Cortex of kidney (tissue), 1 donor: ENCODE measurements around the gene GEMIN5.
"Not testable (repeated sequence)": the region's sequence is repeated elsewhere in the genome, so short reads cannot be mapped to it uniquely, and the experiment has no call there.

Experiments used
- DNase-seq: peaks from one replicate; lab custom pipeline; 2025; lab: John Stamatoyannopoulos, UW

GEMIN5 gene

GRCh38 chr5:154944716-154945115, 6.7 kb upstream of the GEMIN5 start:
- DNase-seq, result no peak

- no peak for DNase-seq
Observed at GRCh38 chr5:154943527-154943926, 5.5 kb upstream of the GEMIN5 start.

GRCh38 chr5:154940772-154941620, 3.0 kb upstream of the GEMIN5 start, which contains the start of gene MRPL22:
TSS of gene MRPL22 (plus strand) at chr5:154941073. CDS start at chr5:154941111, 38 bp downstream.
- no peak for DNase-seq

- no peak for DNase-seq
Observed at GRCh38 chr5:154940375-154940771, 2.4 kb upstream of the GEMIN5 start.

- not testable (repeated sequence) for DNase-seq
Observed at GRCh38 chr5:154939387-154939786, 1.4 kb upstream of the GEMIN5 start.

- DNase-seq, result no peak
Observed at GRCh38 chr5:154937186-154937717, 759 bp downstream of the GEMIN5 start.

GRCh38 chr5:154934881-154935280, 3.1 kb downstream of the GEMIN5 start:
- no peak for DNase-seq

- DNase-seq, result no peak
Observed at GRCh38 chr5:154933537-154933936, 4.5 kb downstream of the GEMIN5 start.

GRCh38 chr5:154923441-154924430, 14.3 kb downstream of the GEMIN5 start:
- DNase-seq, result no peak

GRCh38 chr5:154917757-154918156, 20.3 kb downstream of the GEMIN5 start:
- DNase-seq, result no peak

- DNase-seq, result no peak
Observed at GRCh38 chr5:154916874-154917273, 21.1 kb downstream of the GEMIN5 start.

- not testable (repeated sequence) for DNase-seq
Observed at GRCh38 chr5:154905601-154906000, 32.4 kb downstream of the GEMIN5 start.

- DNase-seq, result no peak
Observed at GRCh38 chr5:154901913-154902312, 36.1 kb downstream of the GEMIN5 start.

GRCh38 chr5:154901276-154901675, 36.7 kb downstream of the GEMIN5 start:
- DNase-seq, result no peak

GRCh38 chr5:154900066-154900465, 37.9 kb downstream of the GEMIN5 start:
- DNase-seq, result no peak

GRCh38 chr5:154899151-154899816, 38.7 kb downstream of the GEMIN5 start:
- DNase-seq, result no peak

GRCh38 chr5:154898210-154898609, 39.8 kb downstream of the GEMIN5 start:
- no peak for DNase-seq

GRCh38 chr5:154896562-154897165, 41.3 kb downstream of the GEMIN5 start:
- no peak for DNase-seq

GRCh38 chr5:154895606-154896561, 42.1 kb downstream of the GEMIN5 start:
- DNase-seq, result no peak

GRCh38 chr5:154893381-154893780, 44.6 kb downstream of the GEMIN5 start:
- DNase-seq, result no peak
